HFFc6 (cell line): ENCODE data around the gene UQCRHL. TPM values are rescaled to one million over a fixed set of nuclear protein-coding genes. Genes with fewer than 3 reads are reported as not detected.
A peak's percentile ranks its signal among the peaks of the same experiment; 100 is the strongest.
"Not testable (repeated sequence)": the region's sequence is repeated elsewhere in the genome, so short reads cannot be mapped to it uniquely, and the experiment has no call there.

Source experiments
- DNase-seq: peaks from one replicate; pipeline ENCODE4 v3.0.0-alpha.2; 2018
- H3K27ac Mint-ChIP-seq: 2 replicates; pipeline ENCODE4 v1.8.0; 2020; ENCODE audit warnings: mild to moderate bottlenecking, mixed read lengths
- H3K27me3 Mint-ChIP-seq: 2 replicates; pipeline ENCODE4 v1.8.0; 2021; ENCODE audit warnings: mild to moderate bottlenecking, moderate library complexity, mixed read lengths; ENCODE audit not compliant: insufficient read depth
- H3K36me3 Mint-ChIP-seq: 2 replicates; pipeline ENCODE4 v1.8.0; 2021; ENCODE audit warnings: low read depth, mixed read lengths
- H3K4me1 Mint-ChIP-seq: 2 replicates; pipeline ENCODE4 v1.8.0; 2020; ENCODE audit warnings: low read depth, mixed read lengths
- H3K4me3 Mint-ChIP-seq: 2 replicates; pipeline ENCODE4 v1.8.0; 2020; ENCODE audit warnings: mild to moderate bottlenecking, moderate library complexity, mixed read lengths
- H3K9me3 Mint-ChIP-seq: 2 replicates; pipeline ENCODE4 v1.8.0; 2020; ENCODE audit warnings: mild to moderate bottlenecking, mixed read lengths
- total RNA-seq, 6 experiments: library from RNA; stranded (reverse); fragmentation: NEBNext Ultra II Directional; extraction: Animal tissue kit (Norgen Biotek cat#: 25700); gene quantifications; 2 replicates in 1 of 6; 3 replicates in 5 of 6; pipeline ENCODE4 v1.2.3, GENCODE V29; 2021
- TF ChIP-seq, protein P1 (sequence below): fragments of 200-600 bp; sonication (generic); IDR thresholded peaks from 2 replicates; pipeline ENCODE4 v1.5.0; 2021; ENCODE audit warnings: antibody characterized with exemption, mild to moderate bottlenecking

Gene UQCRHL
- total RNA-seq, 6 experiments from 2014 or later: 0.75 to 1.8 (median 1.5) TPM

DNA sequence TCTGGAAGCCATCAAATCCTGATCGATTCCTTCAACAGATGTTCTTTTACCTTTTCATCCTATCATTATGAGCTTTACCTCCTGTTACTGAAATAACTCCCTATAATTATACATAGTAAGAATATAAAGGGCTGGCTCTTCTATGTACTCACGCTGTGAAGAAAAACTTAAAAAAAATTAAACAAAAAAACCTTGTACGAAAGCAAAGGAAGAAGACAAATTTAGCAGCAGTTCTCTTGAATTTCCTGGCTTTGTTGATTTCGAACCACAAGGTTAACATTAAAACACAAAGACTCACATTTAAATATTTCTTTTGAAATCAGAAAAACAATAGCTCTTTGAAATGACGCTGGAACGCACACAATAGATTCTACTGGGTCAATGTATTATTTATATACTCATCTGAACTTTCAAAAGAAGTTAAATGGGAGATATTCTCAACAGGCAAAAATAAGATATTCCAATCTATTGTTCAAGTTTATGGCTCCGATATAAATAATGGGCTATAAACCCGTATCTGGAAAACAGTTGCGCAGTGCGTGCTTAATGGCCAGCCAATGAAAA, 26.5 kb upstream of the UQCRHL start:
- peaks cover 24% of the 10 kb centered on the region for H3K4me1 Mint-ChIP-seq
- H3K4me3 Mint-ChIP-seq: peak overlapping the region; percentile 98
- H3K27me3 Mint-ChIP-seq: peaks cover 1% of the 10 kb centered on the region; the same call in 1 of the 2 replicates
- H3K9me3 Mint-ChIP-seq: no peaks in the 10 kb centered on the region
- H3K36me3 Mint-ChIP-seq: peaks cover 7% of the 10 kb centered on the region
- peak overlapping the region; percentile 98 for H3K27ac Mint-ChIP-seq
- TF ChIP-seq, protein P1, sequence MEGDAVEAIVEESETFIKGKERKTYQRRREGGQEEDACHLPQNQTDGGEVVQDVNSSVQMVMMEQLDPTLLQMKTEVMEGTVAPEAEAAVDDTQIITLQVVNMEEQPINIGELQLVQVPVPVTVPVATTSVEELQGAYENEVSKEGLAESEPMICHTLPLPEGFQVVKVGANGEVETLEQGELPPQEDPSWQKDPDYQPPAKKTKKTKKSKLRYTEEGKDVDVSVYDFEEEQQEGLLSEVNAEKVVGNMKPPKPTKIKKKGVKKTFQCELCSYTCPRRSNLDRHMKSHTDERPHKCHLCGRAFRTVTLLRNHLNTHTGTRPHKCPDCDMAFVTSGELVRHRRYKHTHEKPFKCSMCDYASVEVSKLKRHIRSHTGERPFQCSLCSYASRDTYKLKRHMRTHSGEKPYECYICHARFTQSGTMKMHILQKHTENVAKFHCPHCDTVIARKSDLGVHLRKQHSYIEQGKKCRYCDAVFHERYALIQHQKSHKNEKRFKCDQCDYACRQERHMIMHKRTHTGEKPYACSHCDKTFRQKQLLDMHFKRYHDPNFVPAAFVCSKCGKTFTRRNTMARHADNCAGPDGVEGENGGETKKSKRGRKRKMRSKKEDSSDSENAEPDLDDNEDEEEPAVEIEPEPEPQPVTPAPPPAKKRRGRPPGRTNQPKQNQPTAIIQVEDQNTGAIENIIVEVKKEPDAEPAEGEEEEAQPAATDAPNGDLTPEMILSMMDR: no peak
- DNase-seq: no peak

DNA sequence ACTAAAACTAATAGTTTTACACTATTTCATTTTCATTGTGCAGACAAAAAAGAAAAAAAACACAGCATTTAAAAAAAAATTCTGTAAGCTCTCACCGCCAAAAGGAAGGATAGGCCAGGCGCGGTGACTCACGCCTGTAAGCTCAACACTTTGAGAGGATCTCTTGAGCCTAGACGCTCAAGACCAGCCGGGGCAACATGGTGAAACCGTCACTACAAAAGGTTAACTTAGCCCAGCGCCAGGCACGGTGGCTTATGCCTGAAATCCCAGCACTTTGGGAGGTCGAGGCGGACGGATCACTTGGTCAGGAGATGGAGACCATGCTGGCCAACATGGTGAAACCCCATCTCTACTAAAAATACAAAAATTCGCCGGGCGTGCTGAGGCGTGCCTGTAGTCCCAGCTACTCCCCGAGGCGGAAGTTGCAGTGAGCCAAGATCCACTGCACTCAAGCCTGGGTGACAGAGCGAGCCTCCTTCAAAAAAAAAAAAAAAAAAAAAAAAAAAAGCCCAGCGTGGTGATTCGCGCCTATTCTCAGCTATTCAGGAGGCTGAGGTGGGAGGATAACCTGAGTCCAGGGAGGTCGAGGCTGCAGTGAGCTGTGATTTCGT, 25.7 kb upstream of the UQCRHL start:
- H3K9me3 Mint-ChIP-seq: no peaks in the 10 kb centered on the region
- TF ChIP-seq, protein P1: no peak
- peaks cover 1% of the 10 kb centered on the region; the same call in 1 of the 2 replicates for H3K27me3 Mint-ChIP-seq
- H3K36me3 Mint-ChIP-seq: peaks cover 7% of the 10 kb centered on the region
- H3K27ac Mint-ChIP-seq: peak overlapping the region; percentile 98
- peaks cover 24% of the 10 kb centered on the region for H3K4me1 Mint-ChIP-seq
- peak overlapping the region; percentile 98 for H3K4me3 Mint-ChIP-seq
- peak; percentile 15 for DNase-seq

DNA sequence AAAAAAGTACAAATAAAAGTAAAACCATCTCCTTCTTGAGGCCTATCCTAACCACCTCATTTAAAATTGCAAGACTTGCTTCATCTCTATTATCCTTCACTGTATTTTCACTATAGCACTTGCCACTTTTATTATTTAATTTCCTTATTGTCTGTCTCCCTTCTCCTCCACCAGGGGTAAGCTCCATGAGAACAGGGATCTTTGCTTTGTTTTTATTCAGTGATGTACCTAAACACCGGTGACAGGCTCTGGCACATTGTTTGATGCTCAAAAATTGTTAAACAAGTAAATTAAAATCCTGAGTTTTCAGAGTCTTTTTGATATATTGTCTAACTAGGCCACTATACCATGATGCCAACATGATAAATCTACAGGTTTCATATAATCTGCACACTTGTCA, 22.8 kb upstream of the UQCRHL start:
- Mint-ChIP-seq H3K27me3 (no peaks in the 10 kb centered on the region), H3K9me3 (no peaks in the 10 kb centered on the region), H3K4me1 (peaks cover 25% of the 10 kb centered on the region), H3K27ac (no peak overlapping the region), H3K4me3 (no peak overlapping the region), H3K36me3 (peaks cover 7% of the 10 kb centered on the region)
- no peak for DNase-seq
- TF ChIP-seq, protein P1: 0 out of 2 replicates have a peak, but pooled peaks have one; percentile 7

DNA sequence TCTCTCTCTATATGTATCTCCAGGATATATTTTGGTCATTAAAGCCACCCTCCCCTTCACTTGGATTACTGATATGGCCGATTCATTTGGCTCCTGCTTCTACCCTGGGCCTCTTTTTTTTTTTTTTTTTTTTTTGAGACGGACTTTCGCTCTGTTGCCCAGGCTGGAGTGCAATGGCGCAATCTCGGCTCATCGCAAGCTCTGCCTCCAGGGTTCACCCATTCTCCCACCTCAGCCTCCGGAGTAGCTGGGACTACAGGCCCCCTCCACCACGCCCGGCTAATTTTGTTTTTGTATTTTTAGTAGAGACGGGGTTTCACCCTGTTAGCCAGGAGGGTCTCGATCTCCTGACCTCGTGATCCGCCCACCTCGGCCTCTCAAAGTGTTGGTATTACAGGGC, 21.5 kb upstream of the UQCRHL start:
- H3K36me3 Mint-ChIP-seq, H3K9me3 Mint-ChIP-seq: not testable (repeated sequence)

DNA sequence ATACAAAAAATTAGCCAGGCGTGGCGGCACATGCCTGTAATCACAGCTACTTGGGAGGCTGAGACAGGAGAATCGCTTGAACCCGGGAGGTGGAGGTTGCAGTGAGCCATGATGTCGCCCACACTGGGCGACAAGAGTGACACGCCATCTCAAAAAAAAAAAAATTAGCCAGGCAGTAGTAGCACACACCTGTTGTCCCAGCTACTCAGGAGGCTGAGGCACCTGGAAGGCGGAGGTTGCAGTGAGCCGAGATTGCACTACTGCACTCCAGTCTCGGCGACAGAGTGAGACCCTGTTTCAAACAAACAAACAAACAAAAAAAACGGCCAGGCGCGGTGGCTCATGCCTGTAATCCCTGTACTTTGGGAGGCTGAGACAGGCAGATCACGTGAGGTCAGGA, 20.1 kb upstream of the UQCRHL start:
- not testable (repeated sequence) for DNase-seq, H3K27ac Mint-ChIP-seq, H3K9me3 Mint-ChIP-seq, H3K36me3 Mint-ChIP-seq, H3K27me3 Mint-ChIP-seq, H3K4me3 Mint-ChIP-seq
- H3K4me1 Mint-ChIP-seq: peaks cover 15% of the 10 kb centered on the region

More for the DNA sequence above, 21.5 kb upstream of the UQCRHL start:
- peaks cover 23% of the 10 kb centered on the region for H3K4me1 Mint-ChIP-seq
- H3K27me3 Mint-ChIP-seq, DNase-seq, H3K4me3 Mint-ChIP-seq, H3K27ac Mint-ChIP-seq: not testable (repeated sequence)

DNA sequence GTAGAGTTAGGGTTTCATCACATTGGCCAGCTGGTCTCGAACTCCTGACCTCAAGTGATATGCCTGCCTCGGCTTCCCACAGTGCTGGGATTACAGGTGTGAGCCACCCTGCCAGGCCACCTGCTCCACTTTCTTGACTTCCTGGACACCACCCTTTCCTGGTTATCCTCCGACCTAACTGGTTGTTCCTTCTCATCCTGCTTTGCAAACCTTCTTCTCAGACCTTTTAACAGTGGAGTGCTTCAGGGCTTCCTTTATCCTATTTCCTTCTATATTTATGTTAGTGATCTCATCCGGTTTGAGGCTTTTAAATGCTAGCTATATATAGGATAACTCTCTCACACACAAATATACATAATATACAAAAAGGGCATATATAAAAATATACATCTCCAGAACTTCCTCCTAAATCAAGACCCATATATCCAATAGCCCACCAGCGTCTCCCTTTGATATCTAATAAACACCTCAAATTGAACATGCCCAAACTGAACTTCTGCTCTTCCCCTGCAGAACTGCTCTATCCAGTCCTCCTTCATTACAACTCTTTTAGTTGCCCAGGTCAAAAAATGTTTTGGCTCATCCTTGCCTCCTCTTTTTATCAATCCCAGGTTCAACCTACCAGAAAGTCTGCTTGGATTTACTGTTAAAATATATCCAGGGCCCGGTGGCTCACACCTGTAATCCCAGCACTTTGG, 19.5 kb upstream of the UQCRHL start:
- H3K4me1 Mint-ChIP-seq: peaks cover 12% of the 10 kb centered on the region
- no peak overlapping the region for H3K4me3 Mint-ChIP-seq
- no peaks in the 10 kb centered on the region for H3K9me3 Mint-ChIP-seq
- DNase-seq: no peak
- no peak overlapping the region for H3K27ac Mint-ChIP-seq
- H3K27me3 Mint-ChIP-seq: no peaks in the 10 kb centered on the region
- peaks cover 5% of the 10 kb centered on the region for H3K36me3 Mint-ChIP-seq
- TF ChIP-seq, protein P1: no peak
